Loucy (cell line): ENCODE data around the gene SLC2A4RG.

Experiments used
- CTCF ChIP-seq: fragments of 200-600 bp; sonication (generic); conservative IDR thresholded peaks from 2 replicates; pipeline ENCODE4 v1.5.1; 2014; ENCODE audit warnings: mild to moderate bottlenecking, antibody characterized with exemption, low read length
- EZH2phosphoT487 ChIP-seq: fragments of 200-600 bp; IDR thresholded peaks from 2 replicates; pipeline ENCODE4 v1.6.1; 2018; ENCODE audit warnings: antibody characterized with exemption, mild to moderate bottlenecking, moderate library complexity, borderline replicate concordance

- TF ChIP-seq CTCF = no peak
- TF ChIP-seq EZH2phosphoT487 = no peak
Measured at GRCh38 chr20:63787302-63787701, 47.7 kb downstream of the SLC2A4RG start.
